NCI-H526 treated with DMSO at 0.1 percent for 48 hours (cell line): ENCODE measurements around the gene LPO.

Experiments
- DNase-seq: peaks from one replicate; lab custom pipeline; 2025; lab: John Stamatoyannopoulos, UW

The LPO gene

GRCh38 chr17:58303971-58304749, 65.8 kb downstream of the LPO start:
- DNase-seq = peak; percentile 92

DNA sequence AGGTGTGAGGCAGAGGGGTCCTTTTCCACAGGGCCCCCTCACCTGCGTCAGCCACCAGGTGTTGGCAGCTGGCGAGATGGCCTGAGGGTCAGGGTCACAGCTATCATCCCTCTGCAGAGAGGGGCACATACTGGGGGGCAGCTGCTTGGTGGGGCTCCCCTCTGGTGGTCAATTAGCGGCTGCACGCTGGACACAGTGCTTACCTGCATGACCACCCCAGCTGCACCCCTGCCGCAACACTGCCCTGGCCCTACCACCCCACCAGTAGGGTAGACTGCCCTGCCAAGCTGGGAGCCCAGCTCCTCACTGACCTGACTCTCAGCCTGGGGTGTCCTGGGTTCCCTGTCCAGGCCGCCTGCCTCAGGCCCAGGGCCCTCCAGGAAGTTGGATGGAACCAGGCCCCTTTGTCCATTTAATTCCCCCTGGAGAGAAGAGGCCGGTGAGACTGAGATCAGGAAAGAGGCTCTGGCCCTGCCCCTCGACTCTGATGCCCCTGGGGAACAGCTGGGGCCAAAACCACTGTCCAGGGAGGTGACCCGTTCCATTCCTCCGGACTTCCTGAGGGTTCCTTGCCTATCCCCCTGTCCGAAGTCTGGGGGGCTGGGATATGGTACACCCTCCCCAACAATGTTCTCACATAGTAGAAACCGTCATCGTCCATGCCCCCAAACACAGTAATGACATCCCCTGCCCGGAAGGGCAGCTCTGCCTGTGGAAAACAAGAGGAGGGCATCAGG, 66.5 kb downstream of the LPO start:
- DNase-seq = no peak

DNA sequence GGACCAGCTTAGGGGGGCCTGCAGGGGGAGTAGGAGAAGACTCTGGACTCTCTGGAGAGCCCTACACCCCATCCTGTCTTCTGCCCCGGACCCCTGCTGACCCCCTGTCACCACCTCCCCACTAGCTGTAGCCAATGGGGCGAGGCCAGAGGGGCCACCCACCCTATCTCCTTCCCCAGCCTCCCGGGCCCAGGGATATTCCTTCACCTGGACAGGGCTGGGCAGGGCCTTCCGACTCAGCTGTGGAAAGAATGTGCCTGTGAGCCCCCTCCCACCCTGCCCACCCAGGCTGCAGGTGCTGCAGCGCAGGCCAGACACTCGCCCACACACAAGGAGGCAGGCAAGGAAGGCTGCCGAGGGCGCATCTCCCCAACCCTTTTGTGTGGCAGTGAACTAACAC, 67.2 kb downstream of the LPO start:
- no peak for DNase-seq

DNA sequence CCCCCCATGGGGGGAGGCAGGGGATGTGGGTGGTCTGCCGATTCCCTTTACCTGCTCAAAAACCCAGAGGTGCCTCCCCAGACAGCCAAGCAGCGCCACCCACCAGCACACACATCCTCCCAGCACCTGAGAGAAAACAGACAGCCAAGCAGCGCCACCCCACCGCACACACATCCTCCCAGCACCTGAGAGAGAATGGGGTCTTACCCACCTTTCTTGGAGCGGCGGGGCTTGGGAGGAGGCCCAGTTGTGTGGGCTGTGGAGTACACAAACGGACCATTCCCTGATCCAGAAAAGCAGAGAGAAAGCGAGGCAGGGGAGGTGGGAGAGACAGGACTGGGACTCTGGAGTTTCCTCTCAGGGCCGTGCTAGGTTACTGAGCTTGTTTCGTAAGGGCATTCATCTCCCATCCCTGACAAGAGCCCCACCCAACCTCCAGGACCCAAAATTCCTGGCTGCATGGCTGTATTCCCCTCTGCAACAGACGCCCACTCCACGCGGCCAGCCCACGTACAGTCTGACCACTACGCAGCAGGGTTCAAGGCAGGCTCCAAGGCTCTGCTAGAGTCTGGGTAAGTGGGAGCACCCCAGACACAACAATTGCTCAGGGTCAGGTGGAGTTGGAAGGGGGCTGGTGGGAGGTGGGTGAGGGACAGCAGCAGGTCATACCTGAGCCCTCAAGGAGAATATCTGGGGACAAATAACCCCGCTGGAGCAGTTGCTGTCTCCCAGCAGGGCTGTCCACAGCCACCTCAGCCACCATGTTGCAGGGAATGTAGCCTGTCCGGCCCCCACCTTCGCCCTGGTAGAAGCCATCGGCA, 68.0 kb downstream of the LPO start:
- DNase-seq = no peak

- no peak for DNase-seq
Measured at GRCh38 chr17:58307468-58308172, 69.2 kb downstream of the LPO start.

- no peak for DNase-seq
Measured at GRCh38 chr17:58308173-58308984, 70.0 kb downstream of the LPO start.

- DNase-seq = no peak
Measured at GRCh38 chr17:58308985-58309917, 70.9 kb downstream of the LPO start.

- no peak for DNase-seq
Measured at GRCh38 chr17:58309918-58310259, 71.5 kb downstream of the LPO start.

DNA sequence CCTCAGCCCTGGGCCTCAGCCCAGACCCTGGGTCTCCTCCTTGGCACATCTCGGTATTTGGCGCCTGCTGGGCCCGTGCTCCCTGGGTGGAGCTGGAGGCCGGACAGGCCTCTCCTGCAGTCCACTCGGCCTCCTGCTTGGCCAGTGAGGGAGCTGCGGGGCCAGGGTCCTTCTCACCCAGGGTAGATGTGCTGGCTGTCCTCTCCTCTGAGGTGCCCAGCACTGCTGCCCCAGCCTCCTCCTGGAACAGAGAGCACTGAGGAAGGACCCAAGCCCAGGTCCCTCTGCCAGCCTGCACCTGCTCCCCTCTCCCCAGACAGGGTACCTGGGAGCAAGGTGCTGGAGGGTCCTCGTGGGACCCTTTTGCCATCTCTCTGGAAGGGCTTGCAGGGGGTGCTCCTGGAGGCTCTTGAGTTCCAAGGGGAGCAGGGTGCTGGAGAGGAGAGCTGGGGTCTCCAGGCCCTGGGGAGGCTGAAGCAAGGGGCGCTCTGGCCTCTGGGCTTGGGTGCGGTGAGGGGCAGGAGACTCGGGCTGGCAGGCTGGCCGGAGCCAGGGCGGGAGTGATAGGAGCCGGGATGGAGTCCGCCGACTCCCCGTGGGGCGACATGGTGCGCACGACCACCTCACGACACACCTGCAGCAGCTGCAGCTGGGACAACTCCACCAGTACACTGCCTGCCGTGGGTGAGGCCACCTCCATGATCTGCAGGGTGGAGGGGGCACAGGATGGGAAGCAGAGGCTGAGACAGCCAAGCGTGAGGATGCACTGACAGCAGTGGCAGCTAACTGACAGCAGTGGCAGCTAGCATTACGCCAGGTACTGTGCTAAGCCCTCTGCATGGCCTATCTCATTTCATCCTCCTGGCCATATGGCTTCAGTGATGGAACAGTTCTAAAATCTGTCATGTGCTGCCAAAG, 72.4 kb downstream of the LPO start:
- DNase-seq = no peak

GRCh38 chr17:58311429-58311894, 73.1 kb downstream of the LPO start:
- no peak for DNase-seq

GRCh38 chr17:58312021-58312630, 73.7 kb downstream of the LPO start:
- no peak for DNase-seq

DNA sequence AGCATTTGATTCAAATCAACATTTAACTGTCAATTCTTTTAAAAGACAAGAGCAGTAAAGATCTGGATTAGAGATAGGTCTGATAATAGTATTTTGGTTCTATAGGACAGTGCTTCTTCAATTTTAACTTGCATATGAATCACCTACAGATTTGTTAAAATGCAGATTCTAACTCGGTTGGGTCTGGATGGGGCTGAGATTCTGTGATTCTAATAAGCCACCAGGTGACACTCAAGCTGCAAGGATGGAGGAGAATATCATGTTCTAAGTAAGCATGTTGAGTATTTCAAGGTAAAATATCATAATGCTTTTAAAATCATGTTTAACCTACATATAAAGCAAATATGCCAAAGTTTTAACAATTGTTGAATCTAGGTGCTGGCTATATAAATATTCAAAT, 74.4 kb downstream of the LPO start:
- no peak for DNase-seq

DNA sequence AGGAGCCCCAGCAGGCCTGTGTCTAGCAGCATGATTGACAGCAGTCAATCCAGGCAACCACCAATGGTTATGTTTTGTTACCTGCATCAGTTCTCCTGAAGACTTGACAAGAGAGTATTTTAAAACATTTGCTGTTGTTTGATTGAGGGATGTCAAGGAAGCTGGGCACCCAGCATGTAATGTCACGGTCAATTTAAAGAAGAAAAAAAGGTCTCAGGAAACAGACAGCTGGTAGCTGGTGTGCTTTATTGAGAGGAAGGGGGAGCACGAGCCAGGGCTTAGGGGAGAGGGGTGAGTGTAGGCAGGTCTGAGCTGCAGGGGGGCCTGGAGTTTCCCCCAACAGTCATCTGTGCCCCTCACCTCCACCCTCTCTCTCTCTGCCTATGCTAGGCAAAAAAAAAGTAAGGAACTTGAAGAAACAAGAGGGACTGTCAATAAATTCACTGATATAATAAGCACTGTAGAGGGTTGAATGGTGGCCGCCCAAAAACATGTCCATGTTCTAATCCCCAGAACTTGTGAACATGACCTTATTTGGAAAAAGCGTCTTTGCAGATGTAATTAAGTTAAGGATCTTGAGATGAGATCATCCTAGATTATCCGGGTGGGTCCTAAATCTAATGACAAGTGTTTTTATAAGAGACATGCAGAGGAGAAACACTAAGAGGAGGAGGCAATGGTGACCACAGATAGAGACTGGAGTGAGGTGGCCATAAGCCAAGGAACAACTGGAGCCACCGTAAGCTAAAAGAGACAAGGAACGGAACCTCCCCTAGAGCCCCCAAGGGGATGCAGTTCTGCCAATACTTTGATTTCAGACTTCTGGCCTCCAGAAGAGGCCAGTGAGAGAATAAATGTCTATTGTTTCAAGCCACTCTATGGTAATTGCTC, 75.7 kb downstream of the LPO start:
- no peak for DNase-seq

DNA sequence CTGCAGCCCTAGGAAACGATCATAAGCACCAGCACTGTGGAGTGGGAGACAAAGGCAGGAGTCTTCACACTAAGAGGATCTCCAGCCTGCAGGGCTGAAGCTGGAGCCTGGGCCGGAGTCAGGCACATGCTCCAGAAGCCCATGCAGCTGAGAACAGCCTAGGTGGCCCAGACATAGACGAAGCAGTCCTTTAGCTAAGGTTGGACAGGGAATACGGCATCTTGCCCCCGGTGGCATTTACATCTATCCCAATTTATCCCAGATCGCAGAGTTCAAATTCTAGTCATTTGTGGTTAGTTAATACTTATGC, 76.3 kb downstream of the LPO start:
- DNase-seq = no peak

GRCh38 chr17:58315281-58315711, 76.9 kb downstream of the LPO start:
- no peak for DNase-seq

DNA sequence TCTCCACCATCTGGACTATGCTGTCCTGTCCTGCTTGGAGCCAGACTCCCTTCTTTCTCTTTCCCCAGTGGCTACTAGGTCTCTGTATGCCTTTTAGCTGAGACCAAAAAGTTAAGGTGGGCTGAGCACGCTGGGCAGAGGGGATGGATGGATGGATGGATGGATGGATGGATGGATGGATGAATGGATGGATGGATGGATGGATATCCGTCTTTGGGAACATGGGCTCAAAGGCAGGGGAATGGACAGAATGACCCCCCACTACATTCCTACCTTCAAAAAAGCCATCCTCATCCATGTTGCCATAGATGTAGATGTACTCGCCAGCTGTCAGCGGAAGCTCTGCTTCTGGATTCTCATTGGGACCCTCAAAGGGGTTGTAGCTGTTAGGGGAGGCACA, 77.4 kb downstream of the LPO start:
- DNase-seq = no peak

DNA sequence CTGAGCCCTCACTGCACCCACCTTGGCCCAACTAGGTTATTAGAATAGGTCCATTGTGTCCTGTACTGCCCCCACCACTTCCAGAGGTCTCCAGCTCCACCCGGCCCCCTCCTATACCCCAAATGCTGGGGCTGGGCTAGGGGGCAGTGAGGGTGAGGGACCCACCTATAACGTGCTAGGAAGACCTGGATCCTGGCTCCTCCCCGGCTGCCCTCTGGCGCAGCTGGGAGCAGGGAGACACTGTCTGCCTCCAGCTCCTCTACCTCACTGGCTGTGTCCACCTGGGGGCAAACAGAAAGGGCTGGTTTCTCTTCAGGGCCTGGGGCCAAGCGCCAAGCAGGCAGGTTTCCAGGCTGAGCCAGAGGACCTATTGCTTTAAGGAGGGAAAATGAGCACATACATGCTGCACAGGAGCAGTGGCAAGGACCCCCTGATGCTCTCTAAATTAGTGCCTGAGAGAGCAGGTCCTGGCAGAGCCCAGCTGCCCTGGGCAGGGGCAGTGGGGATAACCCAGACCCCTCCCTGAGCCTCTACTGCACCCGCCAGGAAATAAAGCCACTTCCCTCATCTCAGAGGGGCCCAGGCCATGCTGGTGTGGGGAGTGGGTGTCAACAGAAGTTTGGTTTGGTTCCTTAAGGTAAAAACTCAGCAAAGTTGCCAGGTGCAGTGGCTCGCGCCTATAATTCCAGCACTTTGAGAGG, 78.0 kb downstream of the LPO start:
- no peak for DNase-seq
